Astrocyte of the spinal cord (primary cell): ENCODE results near the gene RD3L.

Source experiments
- DNase-seq: peaks from one replicate; pipeline ENCODE4 v3.0.0; 2011; ENCODE audit warnings: low read depth, low spot score
- H3K4me3 ChIP-seq: 2 replicates; pipeline ENCODE4 v1.5.1; 2011; ENCODE audit warnings: low read depth, mild to moderate bottlenecking, low read length, moderate library complexity
- in situ Hi-C: cut with HindIII; loops from 2 replicates; pipeline ENCODE4 v1.10.0; 2017; ENCODE audit warnings: low sequenced_read_pairs
- TF ChIP-seq, protein P1 (sequence below): IDR thresholded peaks from 2 replicates; pipeline ENCODE4 v1.5.1; 2012; ENCODE audit warnings: low read depth, mild to moderate bottlenecking, low read length, inconsistent platforms

Gene RD3L

GRCh38 chr14:103898204-103898603, 44.1 kb downstream of the RD3L start:
- TF ChIP-seq, protein P1, sequence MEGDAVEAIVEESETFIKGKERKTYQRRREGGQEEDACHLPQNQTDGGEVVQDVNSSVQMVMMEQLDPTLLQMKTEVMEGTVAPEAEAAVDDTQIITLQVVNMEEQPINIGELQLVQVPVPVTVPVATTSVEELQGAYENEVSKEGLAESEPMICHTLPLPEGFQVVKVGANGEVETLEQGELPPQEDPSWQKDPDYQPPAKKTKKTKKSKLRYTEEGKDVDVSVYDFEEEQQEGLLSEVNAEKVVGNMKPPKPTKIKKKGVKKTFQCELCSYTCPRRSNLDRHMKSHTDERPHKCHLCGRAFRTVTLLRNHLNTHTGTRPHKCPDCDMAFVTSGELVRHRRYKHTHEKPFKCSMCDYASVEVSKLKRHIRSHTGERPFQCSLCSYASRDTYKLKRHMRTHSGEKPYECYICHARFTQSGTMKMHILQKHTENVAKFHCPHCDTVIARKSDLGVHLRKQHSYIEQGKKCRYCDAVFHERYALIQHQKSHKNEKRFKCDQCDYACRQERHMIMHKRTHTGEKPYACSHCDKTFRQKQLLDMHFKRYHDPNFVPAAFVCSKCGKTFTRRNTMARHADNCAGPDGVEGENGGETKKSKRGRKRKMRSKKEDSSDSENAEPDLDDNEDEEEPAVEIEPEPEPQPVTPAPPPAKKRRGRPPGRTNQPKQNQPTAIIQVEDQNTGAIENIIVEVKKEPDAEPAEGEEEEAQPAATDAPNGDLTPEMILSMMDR = no peak
- no peak overlapping the region for H3K4me3 ChIP-seq
- in situ Hi-C loops = no loop called here
- no peak for DNase-seq

DNA sequence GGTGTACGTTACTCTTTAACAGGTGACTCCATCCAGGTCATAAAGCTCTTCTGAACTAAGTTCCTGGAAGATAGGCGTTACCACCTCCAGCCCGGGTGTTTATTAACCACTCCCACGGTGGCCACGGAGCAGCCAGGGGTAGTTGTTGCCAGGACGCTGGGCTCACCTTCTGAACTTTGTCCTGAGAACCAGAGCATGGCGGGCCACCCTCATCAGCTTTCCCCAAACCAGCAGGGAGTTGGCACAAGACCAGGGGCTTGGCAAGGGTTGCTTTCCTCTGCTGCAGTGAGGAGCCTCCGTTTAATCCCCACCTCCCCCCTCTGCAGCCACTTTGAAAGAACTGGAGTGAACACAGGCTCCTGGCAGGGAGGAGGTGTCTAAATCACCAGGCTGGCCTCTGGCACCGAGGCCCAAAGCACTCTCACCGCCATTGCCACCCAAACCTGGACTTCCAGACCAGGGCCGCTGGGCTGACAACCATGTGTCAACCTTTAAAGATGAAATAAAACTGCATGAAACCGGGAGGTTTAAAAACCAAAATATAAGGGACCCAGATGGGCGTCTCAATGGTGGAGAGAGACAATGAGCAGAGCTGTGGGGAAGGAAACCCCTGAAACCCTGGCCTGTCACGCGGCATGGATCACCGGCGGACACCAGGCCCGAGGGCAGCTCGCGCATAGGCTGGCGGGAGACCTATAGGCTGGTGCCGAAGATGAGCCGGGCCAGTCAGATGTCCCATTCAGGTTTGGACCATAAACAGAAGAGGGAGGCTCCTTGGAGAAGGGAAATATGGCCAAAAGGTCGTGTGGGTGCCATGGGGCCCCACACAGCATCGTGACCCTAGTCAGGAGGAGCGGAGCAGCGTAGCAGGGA, 45.0 kb downstream of the RD3L start:
- TF ChIP-seq, protein P1 = no peak
- DNase-seq = no peak
- in situ Hi-C loops = no loop called here
- no peak overlapping the region for H3K4me3 ChIP-seq

DNA sequence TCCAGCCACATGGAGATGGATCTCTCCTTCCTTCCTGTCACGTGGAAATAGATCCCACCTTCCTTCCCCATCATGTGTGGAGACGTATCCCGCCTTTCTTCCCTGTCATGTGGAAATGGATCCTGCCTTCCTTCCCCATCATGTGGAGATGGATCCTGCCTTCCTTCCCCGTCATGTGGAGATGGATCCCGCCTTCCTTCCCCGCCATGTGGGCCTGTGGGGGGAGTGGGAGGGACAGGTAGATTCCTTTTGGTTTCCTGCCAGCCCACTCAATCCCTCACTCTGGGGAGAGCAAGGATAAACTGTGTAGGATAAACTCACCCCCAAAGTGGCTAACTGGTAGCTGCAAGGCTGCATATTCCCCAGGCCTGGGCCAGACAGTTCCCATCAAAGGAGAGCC, 45.8 kb downstream of the RD3L start:
- TF ChIP-seq, protein P1 = no peak
- DNase-seq = no peak
- in situ Hi-C loops = no loop called here
- H3K4me3 ChIP-seq = no peak overlapping the region

DNA sequence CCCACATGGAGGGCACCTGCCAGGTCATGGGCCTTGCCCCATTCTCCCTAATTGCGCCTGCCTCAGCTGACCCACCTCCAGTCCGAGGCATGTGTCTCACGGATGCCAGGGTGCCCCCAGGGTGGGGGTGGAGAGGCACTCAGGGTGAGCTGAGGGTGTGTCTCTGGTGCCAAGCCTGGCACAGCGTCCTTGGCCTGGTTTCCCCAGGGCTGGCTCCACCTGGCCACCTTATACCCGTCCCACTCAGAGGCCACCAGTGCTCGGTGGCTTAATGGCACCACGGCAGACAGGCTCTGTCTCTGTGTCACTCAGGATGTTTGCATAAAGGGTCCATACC, 47.6 kb downstream of the RD3L start:
- no peak overlapping the region for H3K4me3 ChIP-seq
- DNase-seq = no peak
- in situ Hi-C loops = no loop called here
- TF ChIP-seq, protein P1 = no peak

- TF ChIP-seq, protein P1 = no peak
- no peak overlapping the region for H3K4me3 ChIP-seq
- DNase-seq = no peak
- in situ Hi-C loops = no loop called here
Measured at GRCh38 chr14:103894034-103894722, 48.2 kb downstream of the RD3L start.

GRCh38 chr14:103892247-103892646, 50.1 kb downstream of the RD3L start:
- no peak overlapping the region for H3K4me3 ChIP-seq
- in situ Hi-C loops = no loop called here
- TF ChIP-seq, protein P1 = no peak
- no peak for DNase-seq
